HCT116 (cell line): ENCODE data around the gene MCF2L.

Experiments used
- CTCF ChIP-seq, 3 experiments: fragments of 200-600 bp in 1 of 3; sonication (generic) in 1 of 3; IDR thresholded peaks in 2 of 3; conservative IDR thresholded peaks in 1 of 3; 2 replicates each; pipeline ENCODE4 v1.5.1; 2012 to 2017; ENCODE audit warnings: low read depth in 2 of 3, low read length in 2 of 3, antibody characterized with exemption in 1 of 3, borderline replicate concordance in 1 of 3, control low read depth in 1 of 3, mild to moderate bottlenecking in 1 of 3, mixed read lengths in 1 of 3, mixed run types in 1 of 3, moderate library complexity in 1 of 3; ENCODE audit not compliant: insufficient read depth in 1 of 3
- MAX ChIP-seq: IDR thresholded peaks from 2 replicates; pipeline ENCODE4 v1.6.1; 2012
- POLR2A ChIP-seq: IDR thresholded peaks from 2 replicates; pipeline ENCODE4 v1.7.0; 2011; ENCODE audit warnings: borderline replicate concordance; ENCODE audit not compliant: insufficient read depth, insufficient read length; ENCODE audit errors: extremely low read depth
- SIN3A ChIP-seq: IDR thresholded peaks from 2 replicates; pipeline ENCODE4 v1.6.1; 2012; ENCODE audit warnings: low read depth
- TF ChIP-seq, protein P1 (sequence below): IDR thresholded peaks from 2 replicates; pipeline ENCODE4 v1.6.1; 2011; ENCODE audit warnings: mild to moderate bottlenecking, low read length, moderate library complexity; ENCODE audit not compliant: insufficient replicate concordance; ENCODE audit errors: extremely low read depth

DNA sequence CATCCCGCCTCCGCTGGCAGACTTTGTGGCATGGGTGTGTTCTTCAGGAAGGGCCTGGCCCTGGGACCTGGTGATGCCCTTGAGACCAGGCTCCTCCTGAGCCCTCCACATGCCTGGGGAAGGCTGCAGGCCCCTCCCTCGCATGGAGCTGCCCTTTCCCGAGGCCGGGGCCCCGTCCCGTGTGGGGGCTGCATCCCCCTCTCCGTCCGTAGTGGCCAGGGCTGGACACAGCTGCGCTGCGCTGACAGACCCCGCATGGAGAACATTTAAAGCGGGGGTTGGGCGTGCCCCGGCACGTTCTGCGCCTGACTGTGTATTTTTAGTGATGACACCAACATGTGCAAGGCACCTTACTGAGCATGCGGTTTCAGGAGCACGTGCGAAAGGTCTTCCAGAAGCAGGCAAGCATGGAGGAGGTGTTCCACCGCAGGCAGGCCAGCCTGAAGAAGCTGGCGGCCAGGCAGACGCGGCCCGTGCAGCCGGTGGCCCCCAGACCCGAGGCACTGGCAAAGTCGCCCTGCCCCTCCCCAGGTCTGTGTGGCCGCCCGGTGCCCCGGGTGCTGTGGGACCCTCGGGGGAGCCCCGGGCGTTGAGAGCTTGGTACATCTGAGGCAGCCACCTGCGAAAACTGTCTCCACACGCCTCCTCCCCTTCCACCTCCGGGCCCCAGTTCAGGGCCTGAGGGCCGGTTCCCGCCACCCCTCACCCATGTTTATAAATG lies 107.8 kb downstream of the MCF2L start:
- TF ChIP-seq POLR2A: no peak
- TF ChIP-seq SIN3A: no peak
- TF ChIP-seq, protein P1, sequence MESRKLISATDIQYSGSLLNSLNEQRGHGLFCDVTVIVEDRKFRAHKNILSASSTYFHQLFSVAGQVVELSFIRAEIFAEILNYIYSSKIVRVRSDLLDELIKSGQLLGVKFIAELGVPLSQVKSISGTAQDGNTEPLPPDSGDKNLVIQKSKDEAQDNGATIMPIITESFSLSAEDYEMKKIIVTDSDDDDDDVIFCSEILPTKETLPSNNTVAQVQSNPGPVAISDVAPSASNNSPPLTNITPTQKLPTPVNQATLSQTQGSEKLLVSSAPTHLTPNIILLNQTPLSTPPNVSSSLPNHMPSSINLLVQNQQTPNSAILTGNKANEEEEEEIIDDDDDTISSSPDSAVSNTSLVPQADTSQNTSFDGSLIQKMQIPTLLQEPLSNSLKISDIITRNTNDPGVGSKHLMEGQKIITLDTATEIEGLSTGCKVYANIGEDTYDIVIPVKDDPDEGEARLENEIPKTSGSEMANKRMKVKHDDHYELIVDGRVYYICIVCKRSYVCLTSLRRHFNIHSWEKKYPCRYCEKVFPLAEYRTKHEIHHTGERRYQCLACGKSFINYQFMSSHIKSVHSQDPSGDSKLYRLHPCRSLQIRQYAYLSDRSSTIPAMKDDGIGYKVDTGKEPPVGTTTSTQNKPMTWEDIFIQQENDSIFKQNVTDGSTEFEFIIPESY: no peak
- no peak for TF ChIP-seq CTCF (IDR thresholded peaks at IDR 0.05 in 2 of 3, conservative IDR thresholded peaks at IDR 0.05 in 1 of 3; ENCODE audit: borderline replicate concordance in 1 of 3, insufficient read depth in 1 of 3, low read depth in 2 of 3, low read length in 2 of 3)
- TF ChIP-seq MAX: no peak
